Endothelial cell (in vitro differentiated cells): Measurements from ENCODE around the gene MESD. TPM values are rescaled to one million over a fixed set of nuclear protein-coding genes. Genes with fewer than 3 reads are reported as not detected.
A peak's percentile ranks its signal among the peaks of the same experiment; 100 is the strongest.

Experiments
- DNase-seq: peaks from one replicate; pipeline ENCODE4 v3.0.0; 2021; ENCODE audit warnings: low spot score
- H3K27ac Mint-ChIP-seq: one replicate; pipeline ENCODE4 v1.8.0; 2021; ENCODE audit warnings: mixed read lengths, inconsistent platforms; ENCODE audit not compliant: unreplicated experiment
- H3K27me3 Mint-ChIP-seq: one replicate; pipeline ENCODE4 v1.8.0; 2021; ENCODE audit warnings: mild to moderate bottlenecking, moderate library complexity, mixed read lengths, inconsistent platforms; ENCODE audit not compliant: unreplicated experiment
- H3K36me3 Mint-ChIP-seq: one replicate; pipeline ENCODE4 v1.8.0; 2021; ENCODE audit warnings: mild to moderate bottlenecking, low read depth, mixed read lengths, inconsistent platforms; ENCODE audit not compliant: unreplicated experiment
- H3K4me1 Mint-ChIP-seq: one replicate; pipeline ENCODE4 v1.8.0; 2021; ENCODE audit warnings: mild to moderate bottlenecking, mixed read lengths, inconsistent platforms; ENCODE audit not compliant: unreplicated experiment
- H3K4me3 Mint-ChIP-seq: one replicate; pipeline ENCODE4 v1.8.0; 2021; ENCODE audit warnings: mild to moderate bottlenecking, mixed read lengths, inconsistent platforms; ENCODE audit not compliant: unreplicated experiment
- H3K9me3 Mint-ChIP-seq: one replicate; pipeline ENCODE4 v1.8.0; 2021; ENCODE audit warnings: mixed read lengths, inconsistent platforms; ENCODE audit not compliant: unreplicated experiment
- total RNA-seq: library from RNA; stranded (reverse); fragmentation: NEBNext Ultra II Directional; extraction: Animal tissue kit (Norgen Biotek cat#: 25700); gene quantifications from one replicate; pipeline ENCODE4 v1.2.1, GENCODE V29; 2021; ENCODE audit not compliant: unreplicated experiment
- TF ChIP-seq, protein P1 (sequence below): fragments of 200-600 bp; sonication (generic); IDR thresholded peaks from one replicate; pipeline ENCODE4 v1.5.0; 2021; ENCODE audit warnings: antibody characterized with exemption; ENCODE audit not compliant: unreplicated experiment

MESD gene
- total RNA-seq, 1 donor from 2014 or later: 35.7 TPM

DNA sequence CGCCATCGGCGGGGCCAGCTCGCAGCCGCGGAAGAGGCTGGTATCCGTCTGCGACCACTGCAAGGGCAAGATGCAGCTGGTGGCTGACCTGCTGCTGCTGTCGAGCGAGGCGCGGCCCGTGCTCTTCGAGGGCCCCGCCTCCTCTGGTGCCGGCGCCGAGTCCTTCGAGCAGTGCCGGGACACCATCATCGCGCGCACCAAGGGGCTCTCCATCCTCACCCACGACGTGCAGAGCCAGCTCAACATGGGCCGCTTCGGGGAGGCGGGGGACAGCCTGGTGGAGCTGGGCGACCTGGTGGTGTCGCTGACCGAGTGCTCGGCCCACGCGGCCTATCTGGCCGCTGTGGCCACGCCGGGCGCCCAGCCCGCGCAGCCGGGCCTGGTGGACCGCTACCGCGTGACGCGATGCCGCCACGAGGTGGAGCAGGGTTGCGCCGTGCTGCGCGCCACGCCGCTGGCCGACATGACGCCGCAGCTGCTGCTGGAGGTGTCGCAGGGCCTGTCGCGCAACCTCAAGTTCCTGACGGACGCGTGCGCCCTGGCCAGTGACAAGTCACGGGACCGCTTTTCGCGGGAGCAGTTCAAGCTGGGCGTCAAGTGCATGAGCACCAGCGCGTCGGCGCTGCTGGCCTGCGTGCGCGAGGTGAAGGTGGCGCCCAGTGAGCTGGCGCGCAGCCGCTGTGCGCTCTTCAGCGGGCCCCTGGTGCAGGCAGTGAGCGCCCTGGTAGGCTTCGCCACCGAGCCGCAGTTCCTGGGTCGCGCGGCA, 12.9 kb upstream of the MESD start:
- H3K4me3 Mint-ChIP-seq: peak overlapping the region; percentile 88
- TF ChIP-seq, protein P1, sequence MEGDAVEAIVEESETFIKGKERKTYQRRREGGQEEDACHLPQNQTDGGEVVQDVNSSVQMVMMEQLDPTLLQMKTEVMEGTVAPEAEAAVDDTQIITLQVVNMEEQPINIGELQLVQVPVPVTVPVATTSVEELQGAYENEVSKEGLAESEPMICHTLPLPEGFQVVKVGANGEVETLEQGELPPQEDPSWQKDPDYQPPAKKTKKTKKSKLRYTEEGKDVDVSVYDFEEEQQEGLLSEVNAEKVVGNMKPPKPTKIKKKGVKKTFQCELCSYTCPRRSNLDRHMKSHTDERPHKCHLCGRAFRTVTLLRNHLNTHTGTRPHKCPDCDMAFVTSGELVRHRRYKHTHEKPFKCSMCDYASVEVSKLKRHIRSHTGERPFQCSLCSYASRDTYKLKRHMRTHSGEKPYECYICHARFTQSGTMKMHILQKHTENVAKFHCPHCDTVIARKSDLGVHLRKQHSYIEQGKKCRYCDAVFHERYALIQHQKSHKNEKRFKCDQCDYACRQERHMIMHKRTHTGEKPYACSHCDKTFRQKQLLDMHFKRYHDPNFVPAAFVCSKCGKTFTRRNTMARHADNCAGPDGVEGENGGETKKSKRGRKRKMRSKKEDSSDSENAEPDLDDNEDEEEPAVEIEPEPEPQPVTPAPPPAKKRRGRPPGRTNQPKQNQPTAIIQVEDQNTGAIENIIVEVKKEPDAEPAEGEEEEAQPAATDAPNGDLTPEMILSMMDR: no peak
- H3K27ac Mint-ChIP-seq: no peak overlapping the region
- H3K4me1 Mint-ChIP-seq: peaks cover 41% of the 10 kb centered on the region
- no peaks in the 10 kb centered on the region for H3K9me3 Mint-ChIP-seq
- H3K27me3 Mint-ChIP-seq: peaks cover 11% of the 10 kb centered on the region
- H3K36me3 Mint-ChIP-seq: peaks cover 18% of the 10 kb centered on the region
- DNase-seq: peak; percentile 26

DNA sequence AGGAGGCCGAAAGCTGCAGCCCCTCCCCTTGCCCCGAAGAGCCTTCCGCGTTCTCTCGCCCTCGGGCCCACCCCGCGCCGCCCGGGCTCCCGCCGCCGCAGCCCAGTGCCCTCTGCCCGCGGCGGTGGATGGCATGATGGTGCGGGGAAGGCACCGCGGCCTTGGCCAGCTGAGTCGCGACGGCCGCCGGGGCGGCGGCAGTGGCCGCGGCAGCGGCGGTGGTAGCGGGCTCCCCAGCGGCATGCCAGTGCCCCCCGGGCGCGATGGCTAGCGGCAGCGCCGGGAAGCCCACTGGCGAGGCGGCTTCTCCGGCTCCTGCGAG, 12.4 kb upstream of the MESD start:
- TF ChIP-seq, protein P1: no peak
- H3K4me3 Mint-ChIP-seq: peak overlapping the region; percentile 88
- H3K9me3 Mint-ChIP-seq: no peaks in the 10 kb centered on the region
- DNase-seq: no peak
- H3K4me1 Mint-ChIP-seq: peaks cover 41% of the 10 kb centered on the region
- peaks cover 11% of the 10 kb centered on the region for H3K27me3 Mint-ChIP-seq
- peaks cover 15% of the 10 kb centered on the region for H3K36me3 Mint-ChIP-seq
- H3K27ac Mint-ChIP-seq: no peak overlapping the region

GRCh38 chr15:81001152-81002008, 11.8 kb upstream of the MESD start:
- peak; percentile 51 for DNase-seq
- H3K4me1 Mint-ChIP-seq: peaks cover 41% of the 10 kb centered on the region
- H3K36me3 Mint-ChIP-seq: peaks cover 13% of the 10 kb centered on the region
- H3K4me3 Mint-ChIP-seq: peak overlapping the region; percentile 85
- no peak overlapping the region for H3K27ac Mint-ChIP-seq
- TF ChIP-seq, protein P1: no peak
- H3K9me3 Mint-ChIP-seq: no peaks in the 10 kb centered on the region
- H3K27me3 Mint-ChIP-seq: peaks cover 11% of the 10 kb centered on the region

DNA sequence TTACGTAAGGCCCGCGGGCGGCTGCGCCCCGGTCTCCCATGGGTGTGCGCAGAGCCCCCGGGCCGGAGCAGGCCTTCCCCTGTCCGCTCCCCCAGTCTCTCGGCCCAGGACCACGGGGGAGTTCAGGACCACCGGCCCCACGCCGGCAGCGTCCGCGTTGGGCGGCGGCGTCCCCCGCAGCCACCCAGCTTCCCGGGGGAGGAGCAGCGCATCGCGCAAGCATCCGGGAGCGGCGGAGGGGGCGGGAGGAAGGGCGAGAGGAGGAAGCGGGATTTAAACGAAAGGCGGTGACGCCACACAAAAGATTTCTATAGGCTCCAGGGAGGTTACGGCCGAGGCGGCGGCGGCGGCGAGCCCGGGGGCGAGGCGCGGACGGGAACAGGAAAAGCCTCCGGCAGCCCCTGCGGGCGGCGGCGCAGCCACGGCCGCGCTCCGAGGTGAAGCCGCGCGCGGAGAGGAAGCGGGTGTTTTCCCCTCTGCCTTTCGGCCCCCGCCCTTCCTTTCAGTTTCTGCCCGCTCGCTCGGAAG, 11.1 kb upstream of the MESD start, which contains the start of gene TLNRD1:
Gene TLNRD1 (plus strand): TSS at position 300 of the 528 bp plus-strand sequence. CDS start 1,349 bp downstream, outside the sequence.
- Mint-ChIP-seq H3K4me1 (peaks cover 35% of the 10 kb centered on the region), H3K36me3 (peaks cover 13% of the 10 kb centered on the region), H3K4me3 (peak within 1 kb of the TSS; percentile 96), H3K9me3 (no peaks in the 10 kb centered on the region), H3K27me3 (peaks cover 11% of the 10 kb centered on the region), H3K27ac (peak within 1 kb of the TSS; percentile 98)
- TF ChIP-seq, protein P1: no peak
- DNase-seq: peak; percentile 89
